Measurements from ENCODE around the gene DHRS13.
"Not testable (repeated sequence)": the region's sequence is repeated elsewhere in the genome, so short reads cannot be mapped to it uniquely, and the experiment has no call there.

DHRS13 gene

GRCh38 chr17:28942925-28943324 lies 40.0 kb upstream of the DHRS13 start:
- TF ChIP-seq CTCF (conservative IDR thresholded peaks at IDR 0.05) (no peak), ZFX (IDR thresholded peaks at IDR 0.05) (no peak)
- peak overlapping the region; percentile 87 for H3K27ac ChIP-seq

GRCh38 chr17:28941251-28941650 lies 38.4 kb upstream of the DHRS13 start:
- no peak for TF ChIP-seq ZFX (IDR thresholded peaks at IDR 0.05)
- TF ChIP-seq CTCF (conservative IDR thresholded peaks at IDR 0.05): no peak
- peak overlapping the region; percentile 97 for H3K27ac ChIP-seq

GRCh38 chr17:28940675-28941074 lies 37.8 kb upstream of the DHRS13 start:
- TF ChIP-seq ZFX (IDR thresholded peaks at IDR 0.05): no peak
- no peak for TF ChIP-seq CTCF (conservative IDR thresholded peaks at IDR 0.05)
- peak overlapping the region; percentile 97 for H3K27ac ChIP-seq

GRCh38 chr17:28940142-28940541 lies 37.3 kb upstream of the DHRS13 start:
- TF ChIP-seq CTCF (conservative IDR thresholded peaks at IDR 0.05) (no peak), ZFX (IDR thresholded peaks at IDR 0.05) (no peak)
- peak overlapping the region; percentile 97 for H3K27ac ChIP-seq

- TF ChIP-seq CTCF (conservative IDR thresholded peaks at IDR 0.05) (no peak), ZFX (IDR thresholded peaks at IDR 0.05) (no peak)
- peak overlapping the region; percentile 84 for H3K27ac ChIP-seq
These were observed 35.7 kb upstream of the DHRS13 start for GRCh38 chr17:28938552-28938951.

GRCh38 chr17:28937044-28937729 lies 34.3 kb upstream of the DHRS13 start:
- TF ChIP-seq ZFX (IDR thresholded peaks at IDR 0.05) (no peak), CTCF (conservative IDR thresholded peaks at IDR 0.05) (no peak)
- peak overlapping the region; percentile 84; the same call in 1 of the 2 replicates for H3K27ac ChIP-seq

GRCh38 chr17:28935744-28936460 lies 33.0 kb upstream of the DHRS13 start:
- no peak for TF ChIP-seq ZFX (IDR thresholded peaks at IDR 0.05)
- no peak for TF ChIP-seq CTCF (conservative IDR thresholded peaks at IDR 0.05)
- H3K27ac ChIP-seq: no peak overlapping the region; the same call in 1 of the 2 replicates

GRCh38 chr17:28934508-28934907 lies 31.6 kb upstream of the DHRS13 start:
- not testable (repeated sequence) for H3K27ac ChIP-seq

Data from C4-2B (cell line).